Measurements from ENCODE around the gene LRRC34. TPM values are rescaled to one million over a fixed set of nuclear protein-coding genes. Genes with fewer than 3 reads are reported as not detected.

The LRRC34 gene
- total RNA-seq: 0.97 and 5.0 TPM in 2 replicates

GRCh38 chr3:169812332-169813235 is at the start of gene LRRC34, which contains the start of gene LRRIQ4:
TSS of gene LRRC34 (minus strand) at chr3:169812904. CDS start at chr3:169812548, 356 bp downstream.
TSS of gene LRRIQ4 (plus strand) at chr3:169812870. CDS start at chr3:169821922, 9,052 bp downstream.

GRCh38 chr3:169772897-169773816 is 39.5 kb downstream of the LRRC34 start, which contains the start of gene MYNN:
TSS of gene MYNN (plus strand) at chr3:169773396. CDS start at chr3:169774296, 900 bp downstream.

GRCh38 chr3:169769287-169770181 is 43.2 kb downstream of the LRRC34 start, which contains the start of gene ACTRT3:
TSS of gene ACTRT3 (minus strand) at chr3:169769561. CDS start at chr3:169769520, 41 bp downstream.

GRCh38 chr3:169764882-169765612 is 47.7 kb downstream of the LRRC34 start, which contains the start of gene TERC:
TSS of gene TERC (minus strand) at chr3:169765060.

Other genes with a start within 250 kb of the LRRC34 start
- gene MECOM, start 149.2 kb downstream of the LRRC34 start, total RNA-seq: 127 and 137 TPM in 2 replicates
- gene TERC, start 47.8 kb downstream of the LRRC34 start, total RNA-seq: 312 and 747 TPM in 2 replicates
- 5.5 and 6.2 TPM in 2 replicates for gene ACTRT3, start 43.3 kb downstream of the LRRC34 start, total RNA-seq
- gene MYNN, start 39.5 kb downstream of the LRRC34 start, total RNA-seq: 18.2 and 20.8 TPM in 2 replicates
- not detected in 2 replicates for gene LRRIQ4, start within 50 bp of the LRRC34 start, total RNA-seq
- not detected in 2 replicates for gene LRRC31, start 57.0 kb upstream of the LRRC34 start, total RNA-seq
- gene SAMD7, start 98.7 kb upstream of the LRRC34 start, total RNA-seq: not detected in 2 replicates
- gene SEC62, start 153.9 kb upstream of the LRRC34 start, total RNA-seq: 33.5 and 38.0 TPM in 2 replicates
- 0.97 and 1.2 TPM in 2 replicates for gene GPR160, start 225.1 kb upstream of the LRRC34 start, total RNA-seq